ENCODE results near the gene KMT2E.

- no peak for TF ChIP-seq CTCF (IDR thresholded peaks at IDR 0.05; ENCODE audit: low read depth, low read length, poor library complexity, severe bottlenecking)
- TF ChIP-seq EZH2phosphoT487 (IDR thresholded peaks at IDR 0.05; ENCODE audit: borderline replicate concordance, low read length): no peak
Measured at GRCh38 chr7:105125745-105126144, 111.7 kb downstream of the KMT2E start.

Measured in DOHH2 (cell line).